ENCODE data around the gene CORO1C. TPM values are rescaled to one million over a fixed set of nuclear protein-coding genes. Genes with fewer than 3 reads are reported as not detected.

The CORO1C gene
- total and polyA plus RNA-seq, 2 experiments from 2014 or later, result 170 to 403 TPM

DNA sequence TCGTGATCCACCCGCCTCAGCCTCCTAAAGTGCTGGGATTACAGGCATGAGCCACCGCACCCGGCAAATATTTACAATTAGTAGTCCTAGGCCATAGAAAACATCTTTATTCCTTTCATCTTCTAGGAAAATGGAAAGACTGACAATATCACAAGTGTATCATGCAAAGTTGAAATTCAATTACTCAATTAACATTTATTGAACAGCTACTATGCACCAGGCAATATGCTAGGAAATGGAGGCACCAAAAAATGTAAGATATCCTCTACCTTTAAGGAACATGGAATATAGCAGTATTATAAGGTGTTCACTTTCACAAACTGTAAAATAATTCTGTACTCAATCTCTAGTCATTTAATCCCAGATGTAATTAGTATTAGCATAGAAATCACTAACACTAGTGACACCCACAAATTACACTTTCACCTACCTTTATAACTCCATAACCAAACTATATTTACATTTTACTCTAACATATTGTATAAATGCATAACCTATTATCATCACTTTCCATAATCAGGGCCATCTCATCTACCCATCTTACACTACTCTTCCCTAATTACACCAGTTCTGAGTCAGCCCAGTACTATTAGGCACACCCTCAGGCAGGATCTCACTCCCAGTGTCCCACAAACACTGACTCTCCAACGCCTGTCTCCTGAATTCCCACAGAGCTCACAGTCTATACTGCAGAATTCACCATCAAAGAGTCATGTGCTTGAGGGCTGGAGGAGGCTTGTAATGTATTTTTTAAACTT lies 10.4 kb downstream of the CORO1C start:
- H3K9me2 ChIP-seq (ENCODE audit: insufficient read depth), result no peaks in the 10 kb centered on the region
- peak overlapping the region; percentile 54 for H3K4me3 ChIP-seq
- H2AFZ ChIP-seq, result no peak overlapping the region
- peaks cover 91% of the 10 kb centered on the region for H3K4me1 ChIP-seq (ENCODE audit: insufficient read depth)
- TF ChIP-seq EZH2 (IDR thresholded peaks at IDR 0.05; ENCODE audit: insufficient read depth, poor library complexity, severe bottlenecking) (no peak), EZH2phosphoT487 (IDR thresholded peaks at IDR 0.05; ENCODE audit: insufficient read depth, low read depth) (no peak)
- peak; percentile 90 for DNase-seq
- H3K79me2 ChIP-seq (ENCODE audit: insufficient read depth), result peaks cover 96% of the 10 kb centered on the region
- 78 to 79% methylated on average over 5 of the region's 5 CpGs for WGBS, 2 experiments (ENCODE audit: low coverage in 1 of 2, low lambda C conversion rate in 2 of 2, missing lambda C conversion rate in 2 of 2)
- H3K9me3 ChIP-seq (ENCODE audit: low read depth), result no peaks in the 10 kb centered on the region
- H3K36me3 ChIP-seq (ENCODE audit: low read depth), result peaks cover 18% of the 10 kb centered on the region; the same call in 1 of the 2 replicates
- H3K9ac ChIP-seq, result peak overlapping the region; percentile 74
- peak overlapping the region; percentile 90 for H3K27ac ChIP-seq
- in situ Hi-C loops (cut with MboI), result no loop called here
- H4K20me1 ChIP-seq (ENCODE audit: insufficient read depth), result peaks cover 5% of the 10 kb centered on the region; the same call in 1 of the 2 replicates
- H3K4me2 ChIP-seq (ENCODE audit: unreplicated experiment), result peak overlapping the region; percentile 73
- peaks cover 91% of the 10 kb centered on the region for H3F3A ChIP-seq (ENCODE audit: insufficient read depth)
- no peaks in the 10 kb centered on the region for H3K27me3 ChIP-seq (replicated peaks; ENCODE audit: insufficient read depth)

DNA sequence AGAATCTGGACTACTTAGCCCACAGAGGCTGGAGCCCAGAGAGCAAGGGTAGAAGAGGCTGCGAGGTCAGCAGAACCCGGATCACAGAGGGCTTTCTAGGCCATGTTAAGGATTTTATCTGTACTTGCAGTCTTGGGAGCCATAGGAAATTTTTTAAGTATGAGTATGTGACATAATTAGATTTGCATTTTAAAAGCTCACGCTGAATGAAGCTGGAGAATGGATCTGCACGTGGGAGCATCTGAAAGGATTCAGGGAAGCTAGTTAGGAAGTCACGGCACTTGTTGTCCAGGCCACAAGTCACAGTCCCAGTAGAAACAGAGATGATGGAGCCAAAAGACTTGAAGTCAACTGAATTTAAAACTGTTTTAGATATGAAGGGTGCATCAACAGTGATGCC lies 14.1 kb downstream of the CORO1C start:
- WGBS, 2 experiments (ENCODE audit: low coverage in 1 of 2, low lambda C conversion rate in 2 of 2, missing lambda C conversion rate in 2 of 2), result 77 to 79% methylated on average over 5 of the region's 5 CpGs
- H3K36me3 ChIP-seq (ENCODE audit: low read depth), result peaks cover 26% of the 10 kb centered on the region; the same call in 1 of the 2 replicates
- H3K9me3 ChIP-seq (ENCODE audit: low read depth), result no peaks in the 10 kb centered on the region
- no peak overlapping the region for H3K9ac ChIP-seq
- DNase-seq, result peak; percentile 24
- in situ Hi-C loops (cut with MboI), result no loop called here
- H3K4me3 ChIP-seq, result no peak overlapping the region
- no peak overlapping the region for H2AFZ ChIP-seq
- H3F3A ChIP-seq (ENCODE audit: insufficient read depth), result peaks cover 83% of the 10 kb centered on the region
- peaks cover 5% of the 10 kb centered on the region; the same call in 1 of the 2 replicates for H4K20me1 ChIP-seq (ENCODE audit: insufficient read depth)
- no peaks in the 10 kb centered on the region for H3K9me2 ChIP-seq (ENCODE audit: insufficient read depth)
- TF ChIP-seq EZH2 (IDR thresholded peaks at IDR 0.05; ENCODE audit: insufficient read depth, poor library complexity, severe bottlenecking) (no peak), EZH2phosphoT487 (IDR thresholded peaks at IDR 0.05; ENCODE audit: insufficient read depth, low read depth) (no peak)
- H3K27me3 ChIP-seq (replicated peaks; ENCODE audit: insufficient read depth), result no peaks in the 10 kb centered on the region
- H3K4me2 ChIP-seq (ENCODE audit: unreplicated experiment), result peak overlapping the region; percentile 28
- H3K79me2 ChIP-seq (ENCODE audit: insufficient read depth), result peaks cover 100% of the 10 kb centered on the region
- H3K4me1 ChIP-seq (ENCODE audit: insufficient read depth), result peaks cover 78% of the 10 kb centered on the region
- H3K27ac ChIP-seq, result peak overlapping the region; percentile 28

DNA sequence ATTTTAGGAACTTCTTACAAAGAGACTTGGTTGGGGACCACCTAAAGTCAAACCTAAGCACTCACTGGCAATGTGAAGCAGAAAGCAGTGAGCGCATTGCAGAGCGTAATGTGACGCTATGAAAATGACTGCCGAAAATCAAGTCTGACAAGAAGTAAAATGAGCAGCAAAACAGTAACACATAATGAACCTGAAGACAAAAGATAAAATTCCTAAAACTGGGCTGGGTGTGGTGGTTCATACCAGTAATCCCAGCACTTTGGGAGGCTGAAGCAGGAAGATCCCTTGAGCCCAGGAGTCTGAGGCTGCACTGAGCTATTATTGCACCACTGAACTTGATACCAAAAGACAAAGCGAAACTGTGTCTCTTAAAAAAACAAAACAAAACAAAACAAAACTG lies 16.5 kb downstream of the CORO1C start:
- H3K9ac ChIP-seq, result no peak overlapping the region
- peaks cover 100% of the 10 kb centered on the region for H3K79me2 ChIP-seq (ENCODE audit: insufficient read depth)
- H4K20me1 ChIP-seq (ENCODE audit: insufficient read depth), result peaks cover 11% of the 10 kb centered on the region; the same call in 1 of the 2 replicates
- no peak for DNase-seq
- no peaks in the 10 kb centered on the region for H3K9me2 ChIP-seq (ENCODE audit: insufficient read depth)
- TF ChIP-seq EZH2 (IDR thresholded peaks at IDR 0.05; ENCODE audit: insufficient read depth, poor library complexity, severe bottlenecking), result no peak
- TF ChIP-seq EZH2phosphoT487 (IDR thresholded peaks at IDR 0.05; ENCODE audit: insufficient read depth, low read depth), result no peak
- no peaks in the 10 kb centered on the region for H3K9me3 ChIP-seq (ENCODE audit: low read depth)
- no peak overlapping the region for H3K4me2 ChIP-seq (ENCODE audit: unreplicated experiment)
- peaks cover 68% of the 10 kb centered on the region for H3K4me1 ChIP-seq (ENCODE audit: insufficient read depth)
- H3F3A ChIP-seq (ENCODE audit: insufficient read depth), result peaks cover 76% of the 10 kb centered on the region
- in situ Hi-C loops (cut with MboI), result no loop called here
- 98 to 99% methylated on average over 5 of the region's 5 CpGs for WGBS, 2 experiments (ENCODE audit: low coverage in 1 of 2, low lambda C conversion rate in 2 of 2, missing lambda C conversion rate in 2 of 2)
- no peak overlapping the region for H3K4me3 ChIP-seq
- peaks cover 34% of the 10 kb centered on the region; the same call in 1 of the 2 replicates for H3K36me3 ChIP-seq (ENCODE audit: low read depth)
- no peak overlapping the region for H3K27ac ChIP-seq
- H3K27me3 ChIP-seq (replicated peaks; ENCODE audit: insufficient read depth), result no peaks in the 10 kb centered on the region
- H2AFZ ChIP-seq, result no peak overlapping the region

GRCh38 chr12:108713471-108713870 lies 17.8 kb downstream of the CORO1C start:
- Histone ChIP-seq H3K36me3 (ENCODE audit: low read depth) (peaks cover 34% of the 10 kb centered on the region; the same call in 1 of the 2 replicates), H3K9me2 (ENCODE audit: insufficient read depth) (no peaks in the 10 kb centered on the region), H3K79me2 (ENCODE audit: insufficient read depth) (peaks cover 100% of the 10 kb centered on the region), H3K9me3 (ENCODE audit: low read depth) (no peaks in the 10 kb centered on the region), H3K9ac (peak overlapping the region; percentile 13), H3K4me2 (ENCODE audit: unreplicated experiment) (peak overlapping the region; percentile 56), H2AFZ (no peak overlapping the region), H3F3A (ENCODE audit: insufficient read depth) (peaks cover 72% of the 10 kb centered on the region), H3K4me1 (ENCODE audit: insufficient read depth) (peaks cover 56% of the 10 kb centered on the region), H3K4me3 (peak overlapping the region; percentile 28; the same call in 1 of the 2 replicates), H4K20me1 (ENCODE audit: insufficient read depth) (peaks cover 11% of the 10 kb centered on the region; the same call in 1 of the 2 replicates), H3K27ac (peak overlapping the region; percentile 16), H3K27me3 (replicated peaks; ENCODE audit: insufficient read depth) (no peaks in the 10 kb centered on the region)
- no peak for TF ChIP-seq EZH2 (IDR thresholded peaks at IDR 0.05; ENCODE audit: insufficient read depth, poor library complexity, severe bottlenecking)
- TF ChIP-seq EZH2phosphoT487 (IDR thresholded peaks at IDR 0.05; ENCODE audit: insufficient read depth, low read depth), result no peak
- DNase-seq, result no peak
- in situ Hi-C loops (cut with MboI), result no loop called here
- 37 to 38% methylated on average over 6 of the region's 6 CpGs for WGBS, 2 experiments (ENCODE audit: low coverage in 1 of 2, low lambda C conversion rate in 2 of 2, missing lambda C conversion rate in 2 of 2)
